ENCODE data around the gene XPO6.
"Not testable (repeated sequence)": the region's sequence is repeated elsewhere in the genome, so short reads cannot be mapped to it uniquely, and the experiment has no call there.

Gene XPO6

DNA sequence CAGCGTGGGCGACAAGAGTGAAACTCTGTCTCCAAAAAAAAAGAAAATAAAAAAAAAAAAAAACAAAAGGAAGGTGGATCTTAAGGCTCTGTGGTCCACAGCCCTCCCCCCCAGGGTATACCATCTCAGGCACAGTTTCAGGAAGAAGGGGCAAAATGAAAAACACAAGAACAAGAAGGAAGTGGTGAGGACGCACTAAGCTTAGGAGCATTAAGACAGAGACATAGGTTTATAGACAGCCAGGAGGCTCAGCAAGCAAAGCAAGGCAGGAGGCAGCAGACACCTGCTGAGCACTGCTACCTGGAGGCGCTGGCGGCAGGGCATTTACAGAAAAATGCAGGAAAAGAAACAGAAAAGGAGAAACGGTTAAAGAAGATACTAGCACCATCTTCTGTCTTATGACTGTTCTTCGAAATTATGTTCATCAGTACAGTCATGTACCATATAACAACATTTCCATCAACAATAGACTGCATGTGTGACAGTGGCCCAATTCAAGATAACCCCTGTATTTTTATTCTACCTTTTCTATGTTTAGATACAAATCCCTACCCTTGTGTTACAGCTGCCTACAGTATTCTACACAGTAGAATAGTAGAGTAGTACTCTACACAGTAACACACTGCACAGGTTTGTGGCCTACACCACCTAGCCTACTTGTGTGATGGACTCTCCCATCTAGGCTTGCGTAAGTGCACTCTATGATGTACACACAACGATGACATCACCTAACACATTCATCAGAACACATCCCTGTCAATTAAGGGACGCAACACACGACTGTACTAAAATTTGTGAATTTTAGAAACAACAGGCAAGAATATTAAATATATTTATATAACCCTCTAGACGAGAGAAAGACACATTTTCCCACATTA, 62.5 kb downstream of the XPO6 start:
- no peak for DNase-seq

DNA sequence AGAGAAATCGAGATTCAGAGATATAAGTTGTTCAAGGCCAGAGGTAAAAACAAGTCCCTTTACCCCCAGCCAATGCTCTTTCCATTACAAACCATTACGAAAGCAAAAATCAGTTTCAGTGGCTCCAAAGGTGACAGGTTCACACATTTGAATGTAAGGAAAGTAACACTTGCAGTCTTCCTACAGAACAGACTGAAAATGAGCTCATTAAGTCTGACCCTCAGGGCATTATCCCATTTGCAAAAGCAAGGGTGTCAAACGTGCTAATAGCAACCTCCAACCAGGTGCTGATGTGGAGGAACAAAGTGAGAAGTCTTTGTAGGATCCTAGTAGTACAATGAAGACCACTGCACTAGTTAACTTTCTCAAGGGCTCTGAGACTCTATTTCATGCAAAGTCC, 65.2 kb downstream of the XPO6 start:
- no peak for DNase-seq

DNA sequence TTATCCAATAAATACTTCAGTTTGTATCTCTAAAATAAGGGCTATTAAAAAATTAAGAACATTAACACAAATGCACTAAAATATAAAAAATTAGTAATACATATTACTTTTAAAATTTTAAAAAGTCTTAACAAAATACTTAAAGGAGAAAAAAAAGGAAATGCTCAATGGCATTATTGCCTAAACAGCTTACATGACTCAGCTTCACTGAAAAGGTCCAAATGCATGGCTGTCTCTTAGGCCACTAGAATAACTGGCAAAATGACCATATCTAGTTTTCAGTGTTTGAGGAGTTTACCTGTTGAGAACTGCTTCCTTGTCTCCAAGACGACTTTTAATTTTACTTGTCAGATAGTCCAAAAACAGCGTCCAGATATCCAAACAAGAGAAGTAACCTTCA, 66.0 kb downstream of the XPO6 start:
- no peak for DNase-seq

DNA sequence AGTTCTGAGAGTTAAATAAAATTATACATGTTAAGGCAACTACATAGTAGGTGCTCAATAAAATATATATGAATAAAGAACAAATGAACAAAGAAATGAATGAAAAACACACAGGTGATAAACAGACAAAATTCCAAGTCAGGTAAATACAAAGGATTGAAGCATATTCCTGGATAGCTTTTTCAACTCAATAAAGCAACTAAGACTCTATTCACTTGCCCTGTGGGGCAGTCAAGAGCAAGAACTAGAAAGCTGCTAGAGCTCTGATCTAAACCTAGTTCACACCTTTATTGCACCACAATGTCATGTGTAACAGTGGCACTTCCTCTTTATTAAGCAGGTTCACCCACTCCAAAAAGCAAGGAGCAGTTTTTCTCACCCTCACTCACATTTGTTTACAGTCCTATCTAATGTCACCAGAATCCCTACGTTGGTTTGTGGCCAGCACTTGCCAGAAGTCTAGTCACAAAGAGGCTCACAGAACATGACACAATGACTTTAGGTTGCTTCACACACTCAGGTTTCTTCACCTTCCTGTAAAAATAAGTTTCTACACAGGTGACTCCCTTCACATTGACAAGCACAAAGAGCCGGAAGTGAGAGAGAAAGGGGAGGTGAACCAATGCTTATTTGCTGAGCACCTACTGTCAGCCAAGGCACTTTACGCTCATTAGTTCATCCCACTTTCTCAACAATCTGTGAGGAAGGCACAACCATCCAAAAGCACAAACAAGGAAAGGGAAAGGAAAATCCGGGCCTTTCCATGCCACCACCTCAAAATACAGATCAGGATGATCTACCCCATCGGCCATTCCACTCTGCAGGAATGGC, 70.8 kb downstream of the XPO6 start:
- DNase-seq, result no peak

DNA sequence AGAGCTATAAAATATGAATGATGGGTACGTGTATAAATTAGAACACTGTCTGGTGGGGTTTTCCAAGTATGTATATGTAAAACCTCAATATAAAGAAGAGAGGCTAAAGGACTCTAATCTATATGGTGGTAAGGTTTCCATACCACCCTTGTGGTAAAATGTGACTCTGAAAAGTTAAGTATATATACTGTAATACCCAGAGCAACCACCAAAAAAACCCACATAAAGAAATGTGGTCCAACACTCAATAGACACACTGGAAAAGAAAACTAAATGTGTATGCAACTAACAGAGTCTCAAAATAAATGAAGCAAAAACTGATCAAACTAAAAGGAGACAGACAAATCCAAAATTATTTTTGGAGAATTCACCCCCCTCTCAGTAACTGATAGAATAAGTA, 72.2 kb downstream of the XPO6 start:
- DNase-seq, result no peak

DNA sequence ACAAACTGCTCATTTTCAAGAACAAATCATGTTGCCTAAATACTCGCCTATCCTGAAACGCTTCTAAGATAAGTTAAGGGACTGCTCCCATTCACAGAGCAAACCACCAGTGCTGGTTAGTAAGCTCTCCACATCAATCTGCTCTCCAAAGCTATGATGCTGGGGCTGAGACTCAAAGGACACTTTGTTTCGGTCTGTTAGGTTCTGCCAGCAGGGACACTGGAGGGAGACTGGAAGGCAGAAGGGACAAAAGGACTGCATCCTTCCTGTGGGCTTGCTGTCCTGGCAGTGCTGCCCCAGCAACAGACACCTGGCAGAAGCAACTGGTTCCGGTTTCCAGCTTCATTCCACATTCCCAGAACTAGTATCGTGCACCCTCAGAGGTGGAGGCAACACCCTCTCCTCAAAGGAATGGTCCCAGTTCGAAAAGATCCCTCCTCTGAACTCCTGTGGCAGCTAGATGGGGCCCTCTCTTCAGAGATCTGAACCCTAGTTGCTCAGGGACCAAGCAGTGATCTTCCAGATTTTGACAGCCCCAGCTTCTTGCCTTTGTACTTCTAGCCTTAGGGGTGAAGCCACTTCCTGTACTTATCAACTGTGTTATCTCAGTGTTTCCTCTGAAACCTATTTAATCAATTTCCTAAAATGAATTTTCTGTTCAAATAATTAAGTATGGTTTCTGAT, 74.9 kb downstream of the XPO6 start:
- no peak for DNase-seq

DNA sequence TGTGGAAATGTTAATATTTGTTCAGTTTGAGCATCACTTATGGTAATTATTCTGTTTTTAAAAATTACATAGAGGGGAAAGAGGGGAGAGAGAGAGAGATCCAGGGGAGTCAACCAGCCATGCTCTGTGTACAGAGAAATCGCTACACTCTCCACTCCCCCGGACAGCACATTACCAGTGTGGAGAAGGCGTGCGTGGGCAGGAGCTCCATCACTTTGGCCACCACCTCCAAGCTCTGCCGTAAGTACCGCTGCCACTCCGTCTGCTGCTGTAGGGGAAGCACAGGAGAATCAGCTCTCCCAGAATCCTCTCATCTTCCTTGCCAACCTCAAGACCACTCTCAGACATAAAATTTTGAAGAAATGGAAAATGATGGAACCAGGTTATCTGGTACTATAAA, 78.1 kb downstream of the XPO6 start:
- DNase-seq, result no peak

DNA sequence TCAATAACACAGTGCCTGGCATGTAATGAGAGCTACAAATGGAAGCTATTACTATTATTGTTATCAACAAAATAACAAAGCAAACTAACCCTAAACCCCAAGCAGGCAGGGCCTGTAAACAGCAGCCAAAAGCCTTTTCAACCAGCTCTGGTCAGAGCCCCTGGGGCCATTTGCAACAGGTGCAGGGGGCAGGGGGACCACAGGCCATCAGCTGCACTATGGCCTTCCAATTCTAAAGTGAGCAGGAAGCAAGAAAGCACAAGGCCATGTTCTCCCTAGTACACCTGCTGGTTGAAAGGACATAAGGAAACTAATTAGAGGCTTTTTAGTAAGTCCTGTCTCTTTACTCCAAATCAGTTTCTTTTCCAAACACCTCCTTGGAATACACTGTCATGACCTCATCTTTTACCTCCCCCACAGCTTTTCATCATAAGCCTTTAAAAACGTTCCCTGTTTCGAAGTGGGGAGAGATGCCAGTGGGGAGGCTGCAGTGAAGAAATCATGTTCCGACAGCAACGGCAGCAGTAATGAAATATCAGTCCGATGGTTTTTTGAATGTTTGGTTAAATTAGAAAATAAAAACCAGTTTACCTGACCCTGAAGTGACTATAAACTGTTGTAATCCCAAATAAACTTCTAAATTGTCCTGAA, 79.9 kb downstream of the XPO6 start:
- no peak for DNase-seq

DNA sequence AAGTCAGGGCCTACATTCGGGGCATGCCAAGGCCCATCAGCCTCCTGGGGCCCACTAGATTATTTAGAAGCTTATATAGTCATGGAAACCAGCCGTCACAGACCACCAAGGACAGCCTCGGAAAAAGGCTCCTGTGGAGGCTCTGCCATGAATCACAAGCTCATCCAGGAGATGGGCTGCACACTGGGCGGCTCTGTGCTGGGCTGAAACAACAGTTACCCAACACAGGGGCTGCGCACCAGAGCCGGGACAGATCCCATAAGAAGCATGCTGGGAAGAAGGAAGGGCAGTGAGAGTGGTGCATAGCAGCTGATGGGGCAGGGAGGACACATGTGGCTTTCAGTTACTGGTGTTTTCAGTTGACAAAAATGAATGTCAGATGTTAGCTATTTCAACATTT, 80.6 kb downstream of the XPO6 start:
- DNase-seq, result no peak

DNA sequence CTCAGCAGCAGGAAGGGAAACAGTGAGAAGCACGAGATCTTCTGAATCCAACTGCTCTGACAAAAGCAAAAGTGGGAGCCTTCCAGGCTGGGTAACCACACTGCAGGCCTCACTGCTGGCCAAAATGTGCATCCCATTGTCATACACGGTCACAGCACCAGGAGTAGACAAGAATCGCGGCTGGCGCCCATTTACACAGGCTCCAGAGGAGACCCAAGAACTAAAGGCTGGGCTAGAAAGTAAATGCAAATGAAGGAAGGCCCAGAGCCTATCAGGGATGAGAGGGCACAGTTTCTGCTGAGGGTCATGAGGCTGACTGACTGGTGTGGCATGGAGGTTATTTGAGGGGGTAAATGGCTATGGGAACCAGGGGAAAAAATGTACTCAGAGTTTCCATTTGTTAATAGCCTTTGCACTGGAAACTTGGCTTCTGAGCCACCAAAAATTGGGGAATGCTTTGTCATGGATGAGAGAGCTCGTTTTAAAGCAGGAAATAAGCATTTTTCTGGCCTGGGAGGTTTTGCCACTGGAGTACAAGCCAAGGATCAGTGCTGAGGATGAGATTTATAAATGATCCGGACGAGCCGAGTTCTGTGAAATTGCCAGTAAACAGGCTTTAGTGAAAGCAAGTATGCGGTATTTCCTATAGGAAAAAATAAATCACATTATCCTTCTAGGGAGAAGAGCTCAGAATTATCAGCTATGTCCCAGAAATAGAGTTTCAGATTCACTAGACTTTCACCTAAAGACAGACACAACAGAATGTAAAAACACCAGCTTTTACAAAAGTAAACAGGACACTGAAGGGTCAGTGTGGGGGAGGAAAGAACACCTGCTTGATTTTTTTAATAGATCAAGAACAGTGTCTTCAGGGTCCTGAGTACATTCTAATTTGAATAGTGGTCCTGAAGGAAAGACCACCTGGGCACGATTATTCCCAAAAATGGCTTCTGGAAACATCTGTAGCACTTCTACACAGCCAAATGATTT, 81.4 kb downstream of the XPO6 start:
- peak; percentile 5 for DNase-seq

DNA sequence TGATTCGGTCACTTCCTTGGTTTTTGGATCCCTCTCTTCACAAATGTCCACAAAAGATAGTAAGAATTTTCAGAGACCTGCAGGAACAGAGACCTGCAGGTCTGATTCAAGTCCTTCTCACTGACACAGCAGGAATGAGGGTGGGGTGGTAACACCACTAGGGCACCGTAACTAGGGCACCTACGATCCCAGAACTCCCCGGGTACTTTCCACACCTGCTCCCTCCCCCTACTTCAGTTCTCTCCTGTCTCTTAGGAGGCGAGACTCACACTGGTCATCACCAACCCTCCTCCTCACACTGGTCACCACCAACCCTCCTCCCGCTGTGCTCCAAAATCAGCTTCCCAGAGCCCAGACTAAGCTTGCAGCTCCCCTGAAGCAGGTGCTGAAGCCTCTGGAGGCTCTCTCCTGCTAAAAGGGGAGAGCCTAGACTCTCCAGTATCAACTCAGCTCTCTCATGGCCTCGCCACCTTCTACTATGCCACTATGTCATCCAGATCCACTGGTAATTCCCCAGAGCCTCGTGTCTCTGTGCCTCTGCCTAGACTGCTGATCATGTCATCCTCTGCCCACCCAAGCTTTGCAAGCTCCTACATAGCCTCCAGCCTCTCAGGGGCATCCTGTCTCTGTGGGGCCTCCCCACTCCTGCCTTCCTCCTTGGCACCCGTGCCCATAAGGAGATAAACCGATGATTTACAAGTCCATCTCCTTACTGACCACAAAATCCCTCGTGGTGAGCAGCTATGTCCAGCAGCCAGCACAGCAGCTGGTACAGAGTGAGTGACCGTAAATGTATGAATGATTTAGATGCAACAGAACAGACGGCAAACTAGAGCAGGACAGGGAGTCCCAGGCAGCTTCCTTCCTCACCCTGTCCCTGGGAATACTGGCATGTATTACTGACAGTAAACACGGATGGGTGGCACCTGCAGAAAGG, 84.8 kb downstream of the XPO6 start:
- no peak for DNase-seq

DNA sequence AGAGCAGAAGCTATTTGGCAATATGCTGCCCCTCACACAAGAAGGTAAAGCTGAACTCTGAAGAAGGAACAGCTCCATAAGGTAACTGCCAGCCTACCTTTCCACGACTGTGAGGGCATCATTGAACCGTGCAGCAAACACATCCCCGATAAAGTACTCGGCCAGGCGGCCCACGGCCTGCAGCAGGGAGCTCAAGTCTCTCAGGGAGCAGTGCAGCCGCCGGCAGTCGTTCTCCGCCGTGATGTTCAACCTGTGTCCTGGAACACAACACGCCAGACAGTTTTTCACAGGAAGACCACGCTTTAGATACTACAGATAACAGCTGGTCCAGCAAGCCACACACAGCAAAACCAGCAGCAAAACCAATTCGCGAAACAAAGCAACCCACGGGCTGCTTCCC, 86.2 kb downstream of the XPO6 start:
- DNase-seq, result no peak

DNA sequence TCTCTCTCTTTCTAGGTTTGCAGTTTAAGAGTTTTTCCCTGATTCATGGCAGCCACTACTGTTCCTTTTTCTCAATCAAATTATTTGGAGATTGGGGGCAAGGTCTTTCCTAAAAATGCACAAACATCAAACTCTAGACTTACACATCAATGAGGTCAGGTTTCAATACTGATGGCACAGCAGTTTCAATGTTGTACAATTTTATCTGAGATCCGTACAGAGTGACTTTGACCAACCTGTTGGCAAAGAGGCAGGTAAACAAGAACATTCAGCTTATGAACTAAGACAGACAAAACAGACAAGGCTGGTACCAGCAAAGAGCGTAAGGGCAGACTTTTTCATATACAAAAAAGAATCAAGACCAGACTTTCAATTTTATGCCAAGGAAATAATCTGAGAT, 90.2 kb downstream of the XPO6 start:
- DNase-seq, result no peak

DNA sequence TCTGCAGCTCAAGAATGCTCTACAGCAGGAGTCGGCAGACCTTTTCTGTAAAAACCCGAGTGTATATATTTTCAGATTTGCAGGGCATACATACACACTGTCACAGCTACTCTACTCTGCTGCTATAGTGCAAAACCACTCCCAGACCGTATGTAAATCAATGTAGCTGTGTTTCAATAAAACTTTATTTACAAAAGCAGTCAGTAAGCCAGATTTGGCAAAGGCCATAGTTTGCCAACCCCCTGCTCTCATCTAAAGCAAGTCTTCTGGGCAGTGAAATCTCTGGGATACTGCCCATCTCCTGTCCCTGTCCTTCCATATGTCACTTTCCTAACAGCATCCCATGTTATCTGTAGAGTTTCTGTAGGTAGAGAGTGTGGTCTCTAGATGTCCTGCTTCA, 91.0 kb downstream of the XPO6 start:
- no peak for DNase-seq

DNA sequence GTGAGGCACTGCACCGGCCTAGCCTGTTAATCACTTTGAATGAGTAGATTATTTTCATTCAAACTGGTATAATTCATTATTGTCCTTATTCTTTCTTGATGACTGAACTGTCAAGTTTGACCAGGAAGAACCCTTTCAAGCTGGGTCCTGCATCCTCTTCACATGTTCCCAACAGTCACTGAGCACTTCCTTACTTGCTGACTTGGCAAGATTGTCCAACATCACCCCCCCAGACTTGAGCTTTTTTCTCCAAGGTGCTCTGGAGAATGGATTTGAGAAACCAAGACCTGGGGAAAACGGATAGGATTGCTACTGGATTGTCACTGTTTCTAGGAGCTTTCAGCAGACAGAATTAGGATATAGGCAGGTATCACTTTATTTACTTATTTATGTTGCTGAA, 93.1 kb downstream of the XPO6 start:
- no peak for DNase-seq

DNA sequence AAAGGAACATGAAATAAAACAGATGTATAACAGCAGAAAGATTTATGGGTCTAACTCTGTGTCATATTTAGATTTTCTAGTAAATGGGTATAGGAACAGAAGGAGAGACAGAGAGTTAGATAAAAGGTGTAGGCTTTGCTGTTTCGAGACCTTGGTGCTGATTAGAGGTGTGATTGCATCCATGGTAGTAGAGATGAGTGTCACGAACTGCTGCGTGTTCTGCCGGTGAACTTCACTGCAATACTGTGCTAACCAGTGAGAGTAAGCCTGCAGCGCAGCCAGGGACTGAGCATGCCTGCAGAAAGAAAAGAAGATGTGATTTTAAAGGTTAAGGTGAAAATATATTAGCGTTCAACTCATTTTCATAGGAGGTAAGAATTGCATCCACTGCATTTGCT, 94.6 kb downstream of the XPO6 start:
- no peak for DNase-seq

DNA sequence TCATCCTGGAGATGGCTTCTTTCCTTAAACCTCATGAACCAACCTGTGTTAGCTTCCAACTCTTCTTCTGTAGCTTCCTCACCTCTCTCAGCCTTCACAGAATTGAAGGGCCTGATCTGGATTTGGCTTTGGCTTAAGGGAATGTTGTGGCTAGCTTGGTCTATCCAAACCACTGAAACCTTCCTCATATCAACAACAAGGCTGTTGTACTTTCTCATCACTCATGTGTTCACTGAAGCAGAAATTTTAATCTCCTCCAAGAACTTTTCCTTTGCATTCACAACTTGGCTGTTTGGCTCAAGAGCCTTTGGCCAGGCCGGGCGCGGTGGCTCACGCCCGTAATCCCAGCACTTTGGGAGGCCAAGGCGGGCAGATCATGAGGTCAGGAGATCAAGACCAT, 95.9 kb downstream of the XPO6 start:
- DNase-seq, result not testable (repeated sequence)

DNA sequence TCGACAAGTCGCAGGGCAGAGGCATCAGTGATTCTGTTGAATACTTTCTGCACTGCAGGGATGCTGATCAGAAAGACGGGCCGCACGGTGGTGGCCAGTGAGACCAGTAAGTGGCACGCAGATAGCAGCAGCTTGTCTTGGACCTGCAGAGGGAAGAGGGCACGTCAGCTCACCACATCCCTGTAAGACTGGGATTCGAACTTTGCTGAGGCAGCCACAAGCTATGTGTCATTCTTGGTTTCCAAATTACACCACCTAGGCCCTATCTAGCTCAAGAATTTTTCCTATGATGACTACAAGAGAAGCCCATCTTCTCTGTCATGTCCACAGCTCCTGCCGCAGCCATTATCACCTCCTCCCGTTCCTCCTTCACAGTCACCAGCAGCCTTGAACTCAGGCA, 98.9 kb downstream of the XPO6 start:
- DNase-seq, result no peak

DNA sequence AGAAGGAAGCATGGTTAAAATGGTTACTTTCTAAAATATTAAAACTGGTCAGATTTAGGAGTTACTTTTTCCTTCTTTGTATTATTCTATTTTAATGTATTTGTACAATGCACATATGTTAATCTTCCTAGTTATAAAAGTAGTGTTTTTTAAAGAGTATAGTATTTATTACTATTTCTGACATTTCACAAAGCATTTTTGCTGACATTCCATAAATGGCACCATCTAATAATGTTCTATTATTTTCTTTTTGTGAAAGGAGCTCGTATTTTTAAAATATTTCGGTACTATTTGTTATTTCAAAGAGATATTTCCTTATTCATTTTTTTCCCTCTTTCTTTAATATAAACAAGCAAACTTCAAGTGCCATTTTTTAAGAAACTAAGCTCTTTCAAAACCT, 100.8 kb downstream of the XPO6 start:
- no peak for DNase-seq

DNA sequence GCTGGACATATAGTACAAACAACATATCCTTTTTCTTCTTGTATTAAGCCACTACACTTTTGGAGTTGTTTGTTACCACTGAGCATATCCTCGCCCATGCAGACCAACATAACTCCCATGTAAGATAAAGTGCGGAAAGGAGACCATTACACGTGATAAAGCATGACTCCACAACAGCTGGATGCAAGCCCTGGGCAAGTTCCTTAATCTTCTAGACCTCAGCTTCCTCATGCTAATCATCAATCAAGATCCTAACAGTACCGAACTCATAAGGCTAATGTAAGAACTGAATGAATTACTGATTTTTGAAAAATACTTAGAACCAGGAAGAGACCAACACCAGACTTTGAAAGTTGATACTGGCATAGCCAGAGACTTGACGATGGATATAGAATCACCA, 101.3 kb downstream of the XPO6 start:
- no peak for DNase-seq

Data from fibroblast of skin of back (primary cell).